Activated naive CD8-positive, alpha-beta T cell (primary cell): ENCODE measurements around the gene MYL7.

Experiments
- H3K27ac Mint-ChIP-seq: one replicate; pipeline ENCODE4 v1.8.0; 2021; ENCODE audit warnings: mixed read lengths
- H3K27me3 Mint-ChIP-seq: one replicate; pipeline ENCODE4 v1.8.0; 2021; ENCODE audit warnings: mixed read lengths
- H3K36me3 Mint-ChIP-seq: one replicate; pipeline ENCODE4 v1.8.0; 2021; ENCODE audit warnings: mixed read lengths
- H3K4me1 Mint-ChIP-seq: one replicate; pipeline ENCODE4 v1.8.0; 2021; ENCODE audit warnings: low read depth, mixed read lengths
- H3K4me3 Mint-ChIP-seq: one replicate; pipeline ENCODE4 v1.8.0; 2021; ENCODE audit warnings: mild to moderate bottlenecking, mixed read lengths
- H3K9me3 Mint-ChIP-seq: one replicate; pipeline ENCODE4 v1.8.0; 2021; ENCODE audit warnings: low read depth, mixed read lengths

Gene MYL7

DNA sequence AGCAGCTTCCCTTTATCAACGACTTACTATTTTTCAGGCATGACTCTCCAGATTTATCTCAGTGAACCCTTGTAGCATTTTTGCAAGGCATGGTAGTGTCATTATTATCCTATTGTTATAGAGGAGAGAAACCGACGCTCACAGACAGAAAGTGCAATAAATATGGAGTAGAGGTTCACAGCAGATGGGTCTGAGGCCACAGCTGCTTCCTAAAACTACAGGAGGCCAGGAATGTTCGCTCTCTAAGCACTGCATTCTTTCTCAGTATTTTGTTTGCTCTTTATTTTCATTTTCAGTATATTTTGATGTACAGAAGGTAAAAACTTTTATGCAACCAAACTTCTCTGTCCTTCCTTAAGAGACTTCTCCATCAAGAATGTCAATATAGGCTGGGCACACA, 41.5 kb downstream of the MYL7 start:
- H3K27ac Mint-ChIP-seq, result no peak overlapping the region
- no peaks in the 10 kb centered on the region for H3K9me3 Mint-ChIP-seq
- no peak overlapping the region for H3K4me3 Mint-ChIP-seq
- peaks cover 14% of the 10 kb centered on the region for H3K4me1 Mint-ChIP-seq
- H3K36me3 Mint-ChIP-seq, result no peaks in the 10 kb centered on the region
- no peaks in the 10 kb centered on the region for H3K27me3 Mint-ChIP-seq

DNA sequence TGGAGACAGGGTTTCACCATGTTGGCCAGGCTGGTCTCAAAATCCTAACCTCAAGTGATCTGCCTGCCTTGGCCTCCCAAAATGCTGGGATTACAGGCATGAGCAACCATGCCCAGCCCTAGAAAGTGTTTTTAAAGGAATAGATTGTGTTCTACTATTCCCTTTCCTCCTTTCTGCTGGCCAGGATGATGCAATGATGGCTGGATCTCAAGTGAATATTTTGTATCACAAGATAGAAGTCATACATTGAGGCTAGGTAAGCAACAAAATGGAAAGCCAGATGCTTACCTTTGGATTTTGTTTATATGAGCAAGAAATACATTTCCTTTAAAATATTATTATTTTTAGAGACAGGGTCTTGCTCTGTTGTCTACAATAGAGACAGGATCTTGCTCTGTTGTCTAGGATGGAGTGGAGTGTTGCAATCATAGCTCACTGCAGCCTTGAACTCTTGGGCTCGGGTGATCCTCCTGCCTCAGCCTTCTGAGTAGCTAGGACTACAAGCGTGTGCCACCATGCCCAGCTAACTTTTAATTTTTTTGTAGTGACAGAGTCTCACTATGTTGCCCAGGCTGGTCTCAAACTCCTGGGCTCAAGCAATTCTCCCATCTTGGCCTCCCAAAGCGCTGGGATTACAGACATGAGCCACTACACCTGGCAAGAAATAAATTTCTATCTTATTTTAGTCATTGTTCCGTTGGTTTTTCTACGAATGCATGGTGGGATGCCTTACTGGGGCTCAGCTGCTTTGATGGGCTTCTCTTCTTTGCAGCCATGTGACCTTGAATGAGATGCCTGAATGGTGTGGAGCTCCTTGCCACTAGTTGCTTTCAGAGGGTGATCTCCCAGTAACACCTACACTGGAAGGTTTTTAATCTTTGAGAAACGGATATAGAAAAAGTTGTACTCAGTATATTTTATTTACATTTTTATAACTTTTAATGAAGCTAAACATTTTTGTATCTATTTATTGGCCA, 42.8 kb downstream of the MYL7 start:
- H3K4me1 Mint-ChIP-seq, result peaks cover 14% of the 10 kb centered on the region
- H3K27me3 Mint-ChIP-seq, result no peaks in the 10 kb centered on the region
- H3K9me3 Mint-ChIP-seq, result no peaks in the 10 kb centered on the region
- H3K27ac Mint-ChIP-seq, result no peak overlapping the region
- H3K4me3 Mint-ChIP-seq, result no peak overlapping the region
- no peaks in the 10 kb centered on the region for H3K36me3 Mint-ChIP-seq

DNA sequence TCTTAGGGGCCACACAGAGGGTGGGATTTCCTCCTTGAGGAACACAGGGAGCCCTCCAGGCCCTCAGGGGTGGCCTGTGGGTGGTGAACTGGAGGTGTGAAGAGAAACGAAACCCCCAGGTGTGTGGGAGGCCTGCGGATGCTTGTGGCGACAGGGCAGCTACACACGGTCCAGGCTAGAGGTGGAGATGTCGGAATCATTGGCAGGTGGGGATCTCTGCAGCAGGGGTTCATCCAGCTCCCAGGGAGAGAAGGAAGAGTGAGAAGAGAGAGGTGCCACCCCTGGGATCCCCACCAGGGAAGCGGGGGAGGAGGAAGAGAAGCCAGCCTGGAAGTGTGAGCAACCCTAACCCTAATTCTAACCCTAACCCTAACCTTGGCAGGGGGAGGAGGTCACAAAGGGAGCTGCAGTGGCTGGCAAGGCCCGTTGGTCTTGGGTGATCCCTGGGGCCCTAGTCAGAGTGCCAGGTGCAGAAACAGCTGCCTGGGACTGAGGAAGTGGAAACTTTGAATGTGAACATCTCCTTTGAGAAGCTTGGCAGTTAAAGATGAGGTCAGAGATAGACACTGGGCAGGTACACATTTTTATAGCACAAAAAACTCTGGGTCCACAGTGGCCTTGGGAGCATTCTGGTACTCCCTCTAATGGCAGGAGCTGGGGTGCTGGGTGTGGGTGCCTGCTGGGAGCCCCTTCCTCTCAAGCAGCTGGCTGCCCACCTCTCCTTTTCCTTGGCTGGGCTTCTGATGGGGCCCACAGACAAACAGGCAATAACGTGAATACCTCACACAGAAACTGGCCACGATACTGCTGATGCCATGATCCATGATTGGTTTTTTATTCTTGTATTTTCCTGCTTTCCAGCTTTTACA, 43.8 kb downstream of the MYL7 start:
- H3K36me3 Mint-ChIP-seq, result no peaks in the 10 kb centered on the region
- no peaks in the 10 kb centered on the region for H3K9me3 Mint-ChIP-seq
- H3K27ac Mint-ChIP-seq, result no peak overlapping the region
- no peak overlapping the region for H3K4me3 Mint-ChIP-seq
- H3K4me1 Mint-ChIP-seq, result peaks cover 14% of the 10 kb centered on the region
- H3K27me3 Mint-ChIP-seq, result no peaks in the 10 kb centered on the region

DNA sequence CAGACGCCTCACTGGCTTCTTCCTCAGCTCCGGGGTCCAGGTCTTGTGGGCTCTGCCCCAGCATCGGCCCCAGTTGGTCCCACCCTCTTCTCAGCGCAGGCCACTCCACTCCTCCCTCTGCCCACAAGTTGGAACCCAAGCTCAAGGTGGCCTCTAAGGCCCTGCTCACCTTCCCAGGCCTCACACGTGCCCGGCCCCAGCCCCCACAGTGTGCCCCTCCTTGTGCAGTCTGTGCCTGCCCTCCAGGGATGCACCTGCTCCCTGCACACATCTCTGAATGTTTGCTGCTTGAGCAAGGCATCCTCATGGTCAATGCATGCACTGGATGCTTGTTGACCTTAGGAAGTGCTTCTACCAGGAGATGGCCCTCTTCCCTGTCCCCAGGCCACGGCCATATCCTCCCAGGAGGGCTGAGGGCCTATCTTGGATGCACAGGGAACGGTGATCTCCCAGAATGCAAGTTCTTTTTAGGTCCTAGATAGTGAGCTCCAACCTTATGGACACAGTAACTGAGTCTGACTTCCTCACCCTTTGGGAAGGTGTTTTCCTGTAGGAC, 44.7 kb downstream of the MYL7 start:
- Mint-ChIP-seq H3K4me3 (no peak overlapping the region), H3K4me1 (peaks cover 14% of the 10 kb centered on the region), H3K27ac (no peak overlapping the region), H3K36me3 (no peaks in the 10 kb centered on the region), H3K9me3 (no peaks in the 10 kb centered on the region), H3K27me3 (no peaks in the 10 kb centered on the region)

DNA sequence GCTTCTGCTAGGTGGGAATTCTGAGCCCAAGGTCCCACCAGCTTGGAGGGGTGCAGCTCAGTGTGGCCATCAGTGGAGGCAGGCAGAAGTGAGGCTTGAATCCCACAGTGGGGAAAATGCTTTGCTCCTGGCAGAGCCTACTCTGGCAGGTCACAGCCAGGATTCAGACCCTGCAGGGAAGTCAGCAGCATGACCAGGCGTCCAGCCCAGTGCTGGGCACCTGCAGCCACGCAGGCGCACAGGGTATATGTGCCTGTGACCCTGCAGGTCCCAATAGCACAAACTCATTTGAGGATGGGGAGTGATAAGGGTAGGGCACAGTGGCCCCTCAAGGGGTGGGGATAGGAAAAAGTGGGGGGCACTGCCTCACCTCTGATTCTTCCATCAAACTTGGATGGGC, 45.4 kb downstream of the MYL7 start:
- Mint-ChIP-seq H3K4me1 (peaks cover 14% of the 10 kb centered on the region), H3K27me3 (peaks cover 2% of the 10 kb centered on the region), H3K36me3 (no peaks in the 10 kb centered on the region), H3K9me3 (no peaks in the 10 kb centered on the region), H3K27ac (no peak overlapping the region), H3K4me3 (no peak overlapping the region)

DNA sequence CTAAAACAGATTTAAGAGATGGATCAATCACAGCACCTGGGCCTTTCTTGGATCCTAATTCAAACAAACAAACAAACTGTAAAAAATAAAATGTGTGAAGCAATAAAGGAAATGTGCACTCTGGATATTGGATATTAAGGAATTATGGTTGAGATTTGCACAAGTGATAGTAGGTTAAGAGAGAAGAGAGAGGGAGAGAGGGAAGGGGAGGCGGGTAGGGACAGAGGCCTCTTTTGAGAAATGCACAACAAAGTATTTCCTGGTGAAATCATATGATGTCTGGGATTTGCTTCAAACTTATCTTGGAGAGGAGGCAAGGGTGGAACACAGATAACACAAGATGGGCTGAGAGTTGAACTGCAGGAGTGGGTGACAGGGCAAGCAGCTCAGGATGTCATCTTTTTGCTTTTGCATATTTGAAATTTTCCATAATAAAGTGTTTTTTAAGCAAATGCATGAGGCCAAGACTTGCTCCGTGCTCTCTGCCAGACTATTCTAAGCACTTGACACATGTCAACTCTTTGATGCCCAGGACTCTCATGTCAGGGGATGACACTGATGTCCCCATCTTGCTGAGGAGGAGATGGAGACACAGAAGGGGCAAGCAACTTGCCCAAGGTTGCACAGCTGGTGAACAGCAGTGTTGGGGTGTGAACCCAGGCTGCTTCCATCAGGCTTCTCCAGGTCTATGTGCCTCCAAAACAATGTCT, 46.1 kb downstream of the MYL7 start:
- H3K9me3 Mint-ChIP-seq, result no peaks in the 10 kb centered on the region
- H3K27ac Mint-ChIP-seq, result no peak overlapping the region
- peaks cover 2% of the 10 kb centered on the region for H3K27me3 Mint-ChIP-seq
- H3K4me3 Mint-ChIP-seq, result no peak overlapping the region
- peaks cover 14% of the 10 kb centered on the region for H3K4me1 Mint-ChIP-seq
- no peaks in the 10 kb centered on the region for H3K36me3 Mint-ChIP-seq

GRCh38 chr7:44094365-44094764, 46.8 kb downstream of the MYL7 start:
- Mint-ChIP-seq H3K4me3 (no peak overlapping the region), H3K9me3 (no peaks in the 10 kb centered on the region), H3K27me3 (peaks cover 2% of the 10 kb centered on the region), H3K36me3 (no peaks in the 10 kb centered on the region), H3K27ac (no peak overlapping the region), H3K4me1 (peaks cover 12% of the 10 kb centered on the region)

DNA sequence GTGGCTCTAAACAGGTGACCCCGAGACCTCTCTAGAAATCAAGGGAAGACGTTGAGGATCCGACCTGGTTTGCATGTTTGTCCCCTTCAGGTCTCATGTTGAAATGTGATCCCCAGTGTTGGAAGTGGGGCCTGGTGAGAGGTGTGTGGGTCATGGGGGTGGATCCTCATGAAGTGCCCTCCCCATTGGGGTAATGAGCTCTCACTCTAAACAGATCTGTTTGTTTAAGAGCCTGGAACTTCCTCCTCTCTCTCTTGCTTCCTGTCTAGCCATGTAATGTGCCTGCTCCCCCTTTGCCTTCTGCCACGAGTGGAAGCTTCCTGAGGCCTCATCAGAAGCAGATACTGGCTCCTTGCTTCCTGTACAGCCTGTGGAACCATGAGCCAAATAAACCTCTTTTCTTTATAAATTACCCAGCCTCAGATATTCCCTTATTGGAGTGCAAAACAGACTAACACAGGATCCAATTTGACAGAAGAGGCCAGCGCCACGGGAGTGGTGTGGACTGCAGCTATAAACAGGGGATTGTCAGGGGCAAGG, 48.0 kb downstream of the MYL7 start:
- H3K4me3 Mint-ChIP-seq, result no peak overlapping the region
- H3K4me1 Mint-ChIP-seq, result peaks cover 12% of the 10 kb centered on the region
- H3K27me3 Mint-ChIP-seq, result peaks cover 2% of the 10 kb centered on the region
- no peaks in the 10 kb centered on the region for H3K9me3 Mint-ChIP-seq
- no peaks in the 10 kb centered on the region for H3K36me3 Mint-ChIP-seq
- H3K27ac Mint-ChIP-seq, result no peak overlapping the region
